ENCODE data around the gene CIC. TPM values are rescaled to one million over a fixed set of nuclear protein-coding genes. Genes with fewer than 3 reads are reported as not detected.
A peak's percentile ranks its signal among the peaks of the same experiment; 100 is the strongest.

CIC gene
- total and polyA plus RNA-seq, 2 of the 13 experiments (the other 11 are each of a cell fraction or from before 2014, with no cell fraction given): 5.9 to 8.0 TPM

DNA sequence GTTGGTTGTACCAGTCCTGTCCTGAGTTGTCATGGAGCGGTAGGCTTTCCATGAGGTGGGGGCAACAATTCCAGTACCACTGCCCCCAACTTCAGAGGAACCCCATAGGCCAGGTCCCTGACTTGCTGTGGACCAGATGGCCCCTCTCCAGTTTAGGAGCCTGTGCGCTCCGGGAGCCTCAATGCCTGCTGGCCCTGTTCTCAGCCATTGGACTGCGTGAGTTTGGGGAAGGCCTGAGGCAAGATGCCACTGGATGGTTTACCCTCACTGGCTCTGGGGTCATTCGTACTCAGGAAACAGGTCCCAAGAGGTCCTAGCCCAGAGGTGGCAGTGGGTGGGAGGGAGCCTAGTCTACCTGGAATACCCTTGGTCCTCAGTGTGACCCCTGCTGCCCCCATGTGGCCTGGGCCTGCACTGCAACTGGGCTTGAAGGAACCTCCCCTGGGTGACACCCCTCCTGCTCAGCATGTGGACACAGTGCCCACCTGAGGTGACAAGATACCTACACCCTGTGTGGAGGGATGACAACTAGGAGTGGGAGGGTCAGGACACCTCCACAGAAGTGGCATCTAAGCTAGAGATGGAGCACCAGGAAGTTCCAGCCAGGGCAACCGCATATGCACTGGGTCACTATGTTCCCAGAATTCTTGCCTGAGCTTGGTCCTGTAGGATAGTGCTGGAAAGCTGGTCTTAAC is 26.9 kb downstream of the CIC start:
- H3K9ac ChIP-seq (ENCODE audit: insufficient read depth, low read depth, low read length): no peak overlapping the region
- peak; percentile 74 for DNase-seq (ENCODE audit: low spot score)
- no peak overlapping the region for H3K4me2 ChIP-seq (ENCODE audit: low read depth, low read length)
- H3K27ac ChIP-seq (ENCODE audit: extremely low read length, insufficient read depth, low read length): no peak overlapping the region
- ATAC-seq: peak; percentile 81
- in situ Hi-C loops (cut with HindIII; ENCODE audit: extremely low pct_ligation_motif_present, low pct_unique_long_range_greater_than_20kb): no loop called here
- H3K27me3 ChIP-seq (ENCODE audit: control insufficient read depth in 1 of 2, insufficient read depth in 2 of 2, low read length in 2 of 2): no peaks in the 10 kb centered on the region
- H3K4me3 ChIP-seq (replicated peaks in 1 of 3; ENCODE audit: insufficient read depth in 1 of 3, low read depth in 2 of 3, low read length in 3 of 3): no peak overlapping the region
- H3K4me1 ChIP-seq (ENCODE audit: insufficient read depth, low read length): peaks cover 2% of the 10 kb centered on the region
- CTCF ChIA-PET (ENCODE audit: low intra/inter-chr PET ratio, low total read pairs): interaction anchor here (0.7 to 1.4 kb wide), 2 partner anchors 50 to 51 kb away, joined by 3 to 7 read pairs; no protein-coding TSS in a partner anchor
- no peaks in the 10 kb centered on the region for H4K20me1 ChIP-seq (ENCODE audit: insufficient read depth, low read length)
- POLR2A ChIA-PET: interaction anchor here (0.8 to 1.4 kb wide), 4 partner anchors 14 to 53 kb away, joined by 3 to 7 read pairs (median 4); partner anchors contain the start of gene CIC
- no peaks in the 10 kb centered on the region for H3K79me2 ChIP-seq (ENCODE audit: insufficient read depth, low read length)
- H2AFZ ChIP-seq (ENCODE audit: low read length): no peak overlapping the region
- H3K36me3 ChIP-seq (replicated peaks in 1 of 2; ENCODE audit: control insufficient read depth in 1 of 2, insufficient read depth in 2 of 2, low read length in 2 of 2): peaks cover 13 to 42% of the 10 kb centered on the region in 2 experiments; a peak in 3 of 5 replicates
- FAIRE-seq: peak; percentile 92
- no peaks in the 10 kb centered on the region for H3K9me3 ChIP-seq (ENCODE audit: low read length)
- 100% methylated on average over 1 of the region's 6 CpGs for WGBS (ENCODE audit: low lambda C conversion rate)
- no TSS peak for BruUV-seq (replicated peaks)
- intact Hi-C loops (cut with micrococcal nuclease; ENCODE audit: unreplicated experiment): no loop called here
- TF ChIP-seq TBL1XR1 (IDR thresholded peaks at IDR 0.05; ENCODE audit: borderline replicate concordance, low read length, partially characterized antibody) (no peak), MIXL1 (CRISPR knock-in tag; IDR thresholded peaks at IDR 0.05) (no peak), SRSF4 (IDR thresholded peaks at IDR 0.05; ENCODE audit: low read depth, low read length, poor library complexity, severe bottlenecking) (no peak), ZNF569 (CRISPR knock-in tag; IDR thresholded peaks at IDR 0.05; ENCODE audit: borderline replicate concordance) (no peak), ZFY (CRISPR knock-in tag; IDR thresholded peaks at IDR 0.05) (0 out of 2 replicates have a peak, but pooled peaks have one; percentile 8), PCBP1 (IDR thresholded peaks at IDR 0.05; ENCODE audit: borderline replicate concordance, low read depth, low read length) (no peak), MAFK (conservative IDR thresholded peaks at IDR 0.05 in 1 of 2, IDR thresholded peaks at IDR 0.05 in 1 of 2; ENCODE audit: low read length in 2 of 2) (no peak), FOXP1 (IDR thresholded peaks at IDR 0.05) (no peak), FOXP1 (CRISPR knock-in tag; IDR thresholded peaks at IDR 0.05) (no peak), ZNF761 (CRISPR knock-in tag; conservative IDR thresholded peaks at IDR 0.05) (no peak), KDM2A (CRISPR knock-in tag; IDR thresholded peaks at IDR 0.05; ENCODE audit: borderline replicate concordance, low read depth) (0 out of 2 replicates have a peak, but pooled peaks have one; percentile 21), HMG20A (CRISPR knock-in tag; IDR thresholded peaks at IDR 0.05; ENCODE audit: borderline replicate concordance) (no peak), SIN3B (IDR thresholded peaks at IDR 0.05; ENCODE audit: low read length) (no peak), SALL1 (CRISPR knock-in tag; IDR thresholded peaks at IDR 0.05) (peak; percentile 54; the same call in 1 of the 2 replicates), ZBTB7A (CRISPR knock-in tag; IDR thresholded peaks at IDR 0.05) (peak; percentile 37; the same call in 1 of the 2 replicates), AGO2 (optimal IDR thresholded peaks at IDR 0.05; ENCODE audit: low read depth, low read length) (peak; percentile 53), LCORL (IDR thresholded peaks at IDR 0.05) (no peak), LCORL (CRISPR knock-in tag; IDR thresholded peaks at IDR 0.05) (0 out of 2 replicates have a peak, but pooled peaks have one; percentile 29), ZNF234 (CRISPR knock-in tag; conservative IDR thresholded peaks at IDR 0.05) (no peak), ZKSCAN8 (CRISPR knock-in tag; IDR thresholded peaks at IDR 0.05; ENCODE audit: borderline replicate concordance) (no peak), THAP11 (CRISPR knock-in tag; IDR thresholded peaks at IDR 0.05) (peak; percentile 76), ZBTB38 (CRISPR knock-in tag; IDR thresholded peaks at IDR 0.05) (peak; percentile 15; the same call in 1 of the 2 replicates)
- TF ChIP-seq, protein P1, sequence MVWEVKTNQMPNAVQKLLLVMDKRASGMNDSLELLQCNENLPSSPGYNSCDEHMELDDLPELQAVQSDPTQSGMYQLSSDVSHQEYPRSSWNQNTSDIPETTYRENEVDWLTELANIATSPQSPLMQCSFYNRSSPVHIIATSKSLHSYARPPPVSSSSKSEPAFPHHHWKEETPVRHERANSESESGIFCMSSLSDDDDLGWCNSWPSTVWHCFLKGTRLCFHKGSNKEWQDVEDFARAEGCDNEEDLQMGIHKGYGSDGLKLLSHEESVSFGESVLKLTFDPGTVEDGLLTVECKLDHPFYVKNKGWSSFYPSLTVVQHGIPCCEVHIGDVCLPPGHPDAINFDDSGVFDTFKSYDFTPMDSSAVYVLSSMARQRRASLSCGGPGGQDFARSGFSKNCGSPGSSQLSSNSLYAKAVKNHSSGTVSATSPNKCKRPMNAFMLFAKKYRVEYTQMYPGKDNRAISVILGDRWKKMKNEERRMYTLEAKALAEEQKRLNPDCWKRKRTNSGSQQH (CRISPR knock-in tag; IDR thresholded peaks at IDR 0.05; ENCODE audit: low read depth): peak; percentile 53; the same call in 1 of the 2 replicates
- TF ChIP-seq, protein P2, sequence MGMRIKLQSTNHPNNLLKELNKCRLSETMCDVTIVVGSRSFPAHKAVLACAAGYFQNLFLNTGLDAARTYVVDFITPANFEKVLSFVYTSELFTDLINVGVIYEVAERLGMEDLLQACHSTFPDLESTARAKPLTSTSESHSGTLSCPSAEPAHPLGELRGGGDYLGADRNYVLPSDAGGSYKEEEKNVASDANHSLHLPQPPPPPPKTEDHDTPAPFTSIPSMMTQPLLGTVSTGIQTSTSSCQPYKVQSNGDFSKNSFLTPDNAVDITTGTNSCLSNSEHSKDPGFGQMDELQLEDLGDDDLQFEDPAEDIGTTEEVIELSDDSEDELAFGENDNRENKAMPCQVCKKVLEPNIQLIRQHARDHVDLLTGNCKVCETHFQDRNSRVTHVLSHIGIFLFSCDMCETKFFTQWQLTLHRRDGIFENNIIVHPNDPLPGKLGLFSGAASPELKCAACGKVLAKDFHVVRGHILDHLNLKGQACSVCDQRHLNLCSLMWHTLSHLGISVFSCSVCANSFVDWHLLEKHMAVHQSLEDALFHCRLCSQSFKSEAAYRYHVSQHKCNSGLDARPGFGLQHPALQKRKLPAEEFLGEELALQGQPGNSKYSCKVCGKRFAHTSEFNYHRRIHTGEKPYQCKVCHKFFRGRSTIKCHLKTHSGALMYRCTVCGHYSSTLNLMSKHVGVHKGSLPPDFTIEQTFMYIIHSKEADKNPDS (CRISPR knock-in tag; IDR thresholded peaks at IDR 0.05): peak; percentile 26; the same call in 1 of the 2 replicates
